ENCODE data around the gene DNAJC15. TPM values are rescaled to one million over a fixed set of nuclear protein-coding genes. Genes with fewer than 3 reads are reported as not detected.
A peak's percentile ranks its signal among the peaks of the same experiment; 100 is the strongest.

Gene DNAJC15
- total and polyA plus RNA-seq, 2 experiments from 2014 or later, result 25.9 to 70.5 TPM

DNA sequence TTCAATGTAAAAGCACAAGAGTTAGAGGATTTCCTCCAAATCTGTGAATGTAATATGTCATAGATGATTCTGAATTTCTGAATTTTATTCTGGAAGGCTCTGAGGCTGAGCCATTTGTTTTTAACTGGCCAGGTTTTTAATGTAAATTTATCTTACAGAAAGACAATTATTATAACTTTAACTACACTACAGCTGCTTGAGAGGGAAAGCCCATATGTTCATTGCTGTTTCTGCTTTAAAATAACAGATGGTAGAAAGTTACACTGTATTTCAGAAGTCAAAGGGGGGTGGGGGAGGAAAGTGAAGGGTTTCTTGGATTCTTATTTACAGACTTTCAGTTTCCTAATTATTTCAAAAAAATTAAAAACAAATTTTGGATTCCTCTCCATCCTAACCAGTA, 62.8 kb downstream of the DNAJC15 start:
- H3K9me2 ChIP-seq (ENCODE audit: insufficient read depth), result no peaks in the 10 kb centered on the region
- H3K36me3 ChIP-seq (ENCODE audit: low read depth), result 0 out of 2 replicates have a peak, but pooled peaks cover 10% of the 10 kb centered on the region
- in situ Hi-C loops (cut with MboI), result loop anchor here (10.0 to 25.0 kb wide), 2 partner anchors 701 to 789 kb away; partner anchors contain the start of genes CCDC122, ENOX1 and LACC1
- H3F3A ChIP-seq (ENCODE audit: insufficient read depth), result no peaks in the 10 kb centered on the region
- H3K4me2 ChIP-seq (ENCODE audit: unreplicated experiment), result no peak overlapping the region
- DNase-seq, result no peak
- H2AFZ ChIP-seq, result no peak overlapping the region
- H3K27me3 ChIP-seq (replicated peaks; ENCODE audit: insufficient read depth), result no peaks in the 10 kb centered on the region
- H3K4me1 ChIP-seq (ENCODE audit: insufficient read depth), result no peaks in the 10 kb centered on the region
- H3K9me3 ChIP-seq (ENCODE audit: low read depth), result no peaks in the 10 kb centered on the region
- 0 out of 2 replicates have a peak, but pooled peaks cover 4% of the 10 kb centered on the region for H3K79me2 ChIP-seq (ENCODE audit: insufficient read depth)
- TF ChIP-seq EZH2 (IDR thresholded peaks at IDR 0.05; ENCODE audit: insufficient read depth, poor library complexity, severe bottlenecking) (no peak), EZH2phosphoT487 (IDR thresholded peaks at IDR 0.05; ENCODE audit: insufficient read depth, low read depth) (no peak)
- no peaks in the 10 kb centered on the region for H4K20me1 ChIP-seq (ENCODE audit: insufficient read depth)
- H3K4me3 ChIP-seq, result no peak overlapping the region
- H3K9ac ChIP-seq, result no peak overlapping the region
- no peak overlapping the region for H3K27ac ChIP-seq

DNA sequence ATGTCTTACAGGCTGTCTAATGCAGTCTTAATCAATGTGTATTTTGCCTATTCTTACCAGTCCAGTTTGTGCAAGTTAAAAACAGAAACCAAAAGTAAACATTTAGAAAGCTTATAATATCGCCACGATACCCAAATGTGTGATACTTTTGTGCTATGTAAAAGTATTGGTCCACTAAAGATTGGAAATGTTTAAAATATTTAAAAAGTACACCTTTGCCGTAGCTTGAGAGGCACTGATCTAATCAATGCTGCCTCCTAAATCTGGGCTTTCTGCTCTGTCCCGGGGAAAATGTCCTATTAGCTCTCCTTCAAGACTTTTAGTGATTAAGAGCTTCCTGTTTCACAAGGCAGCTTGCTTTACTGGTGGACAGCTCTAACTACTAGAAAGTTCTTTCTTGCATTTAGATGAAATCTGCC, 64.7 kb downstream of the DNAJC15 start:
- Histone ChIP-seq H3F3A (ENCODE audit: insufficient read depth) (no peaks in the 10 kb centered on the region), H3K27me3 (replicated peaks; ENCODE audit: insufficient read depth) (no peaks in the 10 kb centered on the region), H3K36me3 (ENCODE audit: low read depth) (0 out of 2 replicates have a peak, but pooled peaks cover 10% of the 10 kb centered on the region), H3K9me2 (ENCODE audit: insufficient read depth) (no peaks in the 10 kb centered on the region), H3K9me3 (ENCODE audit: low read depth) (no peaks in the 10 kb centered on the region), H3K4me1 (ENCODE audit: insufficient read depth) (no peaks in the 10 kb centered on the region), H3K27ac (0 out of 2 replicates have a peak overlapping the region, but pooled peaks have one; percentile 2), H3K4me2 (ENCODE audit: unreplicated experiment) (peak overlapping the region; percentile 70), H3K79me2 (ENCODE audit: insufficient read depth) (0 out of 2 replicates have a peak, but pooled peaks cover 4% of the 10 kb centered on the region), H2AFZ (peak overlapping the region; percentile 40; the same call in 1 of the 2 replicates), H3K9ac (peak overlapping the region; percentile 63), H4K20me1 (ENCODE audit: insufficient read depth) (no peaks in the 10 kb centered on the region), H3K4me3 (peak overlapping the region; percentile 66)
- in situ Hi-C loops (cut with MboI), result loop anchor here (10.0 to 25.0 kb wide), 2 partner anchors 699 to 787 kb away; partner anchors contain the start of genes CCDC122, ENOX1 and LACC1
- WGBS, 2 experiments (ENCODE audit: low coverage in 1 of 2, low lambda C conversion rate in 2 of 2, missing lambda C conversion rate in 2 of 2), result 55 to 56% methylated on average over 4 of the region's 4 CpGs
- DNase-seq, result peak; percentile 54
- TF ChIP-seq EZH2 (IDR thresholded peaks at IDR 0.05; ENCODE audit: insufficient read depth, poor library complexity, severe bottlenecking) (no peak), EZH2phosphoT487 (IDR thresholded peaks at IDR 0.05; ENCODE audit: insufficient read depth, low read depth) (no peak)

DNA sequence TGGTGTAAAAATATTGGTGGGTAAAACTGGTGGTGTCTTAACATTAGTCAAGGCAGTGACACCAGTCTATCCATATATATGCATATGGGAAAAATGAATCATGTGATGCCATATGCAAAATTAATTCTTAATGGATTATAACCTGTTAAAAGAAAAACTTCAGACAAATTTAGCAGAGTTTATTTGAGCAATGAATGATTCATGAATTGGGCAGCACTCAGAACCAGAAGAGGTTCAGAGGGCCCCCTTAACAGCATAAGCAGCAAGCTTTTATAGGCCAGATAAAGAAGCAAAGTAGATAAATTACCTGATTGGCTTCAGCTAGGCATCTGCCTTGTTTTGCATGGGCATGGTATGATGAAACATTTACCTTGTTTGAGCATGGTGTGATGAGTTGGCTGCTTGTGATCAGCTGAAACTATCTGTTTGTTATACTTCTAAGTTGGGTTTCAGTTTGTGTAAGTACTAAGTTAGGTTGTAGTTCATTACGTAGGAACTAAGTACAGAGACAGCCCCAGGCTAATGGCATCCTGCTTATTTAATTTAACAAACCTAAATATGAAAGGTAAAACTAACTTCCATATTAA, 66.6 kb downstream of the DNAJC15 start:
- Histone ChIP-seq H3K79me2 (ENCODE audit: insufficient read depth) (0 out of 2 replicates have a peak, but pooled peaks cover 4% of the 10 kb centered on the region), H3K9ac (no peak overlapping the region), H3K4me3 (no peak overlapping the region), H3K27ac (no peak overlapping the region), H3K9me3 (ENCODE audit: low read depth) (no peaks in the 10 kb centered on the region), H2AFZ (no peak overlapping the region), H3K4me1 (ENCODE audit: insufficient read depth) (peaks cover 2% of the 10 kb centered on the region), H3K36me3 (ENCODE audit: low read depth) (0 out of 2 replicates have a peak, but pooled peaks cover 10% of the 10 kb centered on the region), H3F3A (ENCODE audit: insufficient read depth) (0 out of 2 replicates have a peak, but pooled peaks cover under 1% of the 10 kb centered on the region), H3K27me3 (replicated peaks; ENCODE audit: insufficient read depth) (no peaks in the 10 kb centered on the region), H3K9me2 (ENCODE audit: insufficient read depth) (no peaks in the 10 kb centered on the region), H3K4me2 (ENCODE audit: unreplicated experiment) (no peak overlapping the region), H4K20me1 (ENCODE audit: insufficient read depth) (no peaks in the 10 kb centered on the region)
- TF ChIP-seq EZH2 (IDR thresholded peaks at IDR 0.05; ENCODE audit: insufficient read depth, poor library complexity, severe bottlenecking) (no peak), EZH2phosphoT487 (IDR thresholded peaks at IDR 0.05; ENCODE audit: insufficient read depth, low read depth) (no peak)
- WGBS, 2 experiments (ENCODE audit: low coverage in 1 of 2, low lambda C conversion rate in 2 of 2, missing lambda C conversion rate in 2 of 2), result 89 to 100% methylated on average over 1 of the region's 1 CpG
- DNase-seq, result no peak
- in situ Hi-C loops (cut with MboI), result loop anchor here (10.0 to 25.0 kb wide), 2 partner anchors 697 to 785 kb away; partner anchors contain the start of genes CCDC122, ENOX1 and LACC1

DNA sequence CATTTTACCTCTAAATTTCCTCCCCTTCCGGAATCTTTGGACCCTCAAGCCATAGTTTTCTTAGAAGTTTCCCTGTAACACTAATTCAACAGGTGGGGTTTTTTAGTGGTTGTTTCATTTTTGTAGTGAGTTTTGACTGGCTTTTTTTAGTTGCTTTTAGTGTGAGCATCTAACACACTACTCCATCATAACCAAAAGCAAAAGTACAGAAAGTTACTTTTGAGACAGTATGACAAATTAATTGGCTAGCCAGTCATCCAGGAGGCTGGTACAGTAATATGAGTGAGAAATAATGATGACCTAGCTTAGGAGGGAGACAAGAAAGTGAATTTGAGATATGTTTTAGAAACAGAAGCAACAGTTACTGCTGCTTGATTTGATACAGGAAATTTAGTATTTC, 71.5 kb downstream of the DNAJC15 start:
- Histone ChIP-seq H3K79me2 (ENCODE audit: insufficient read depth) (peaks cover 15% of the 10 kb centered on the region; the same call in 1 of the 2 replicates), H4K20me1 (ENCODE audit: insufficient read depth) (no peaks in the 10 kb centered on the region), H3F3A (ENCODE audit: insufficient read depth) (0 out of 2 replicates have a peak, but pooled peaks cover 4% of the 10 kb centered on the region), H3K9me3 (ENCODE audit: low read depth) (no peaks in the 10 kb centered on the region), H3K9me2 (ENCODE audit: insufficient read depth) (no peaks in the 10 kb centered on the region), H3K27me3 (replicated peaks; ENCODE audit: insufficient read depth) (no peaks in the 10 kb centered on the region), H3K4me2 (ENCODE audit: unreplicated experiment) (no peak overlapping the region), H3K9ac (no peak overlapping the region), H3K36me3 (ENCODE audit: low read depth) (peaks cover 4% of the 10 kb centered on the region; the same call in 1 of the 2 replicates), H3K27ac (no peak overlapping the region), H3K4me3 (no peak overlapping the region), H3K4me1 (ENCODE audit: insufficient read depth) (peaks cover 17% of the 10 kb centered on the region), H2AFZ (no peak overlapping the region)
- peak; percentile 23 for DNase-seq
- TF ChIP-seq EZH2 (IDR thresholded peaks at IDR 0.05; ENCODE audit: insufficient read depth, poor library complexity, severe bottlenecking) (no peak), EZH2phosphoT487 (IDR thresholded peaks at IDR 0.05; ENCODE audit: insufficient read depth, low read depth) (no peak)
- 92 to 100% methylated on average over 1 of the region's 1 CpG for WGBS, 2 experiments (ENCODE audit: low coverage in 1 of 2, low lambda C conversion rate in 2 of 2, missing lambda C conversion rate in 2 of 2)
- in situ Hi-C loops (cut with MboI), result loop anchor here (25.0 kb wide), 1 partner anchor 692 kb away; the partner anchor contains the start of gene ENOX1

All from GM23248 (cell line).